Activated CD4-positive, alpha-beta T cell treated with anti-CD3 and anti-CD28 coated beads, Interleukin-2, amount 10 ng/mL, durations not matched to agents 24 days and 14 days (primary cell): ENCODE results near the gene MBP. TPM values are rescaled to one million over a fixed set of nuclear protein-coding genes. Genes with fewer than 3 reads are reported as not detected.

Experiments
- DNase-seq: peaks from one replicate; pipeline ENCODE4 v3.0.0; 2022
- H3K27ac Mint-ChIP-seq: one replicate; pipeline ENCODE4 v1.8.0; 2022; ENCODE audit warnings: mild to moderate bottlenecking, mixed read lengths
- H3K27me3 Mint-ChIP-seq: one replicate; pipeline ENCODE4 v1.8.0; 2022; ENCODE audit warnings: mixed read lengths
- H3K36me3 Mint-ChIP-seq: one replicate; pipeline ENCODE4 v1.8.0; 2022; ENCODE audit warnings: low read depth, mild to moderate bottlenecking, mixed read lengths
- H3K4me1 Mint-ChIP-seq: one replicate; pipeline ENCODE4 v1.8.0; 2021; ENCODE audit warnings: mixed read lengths
- H3K4me3 Mint-ChIP-seq: one replicate; pipeline ENCODE4 v1.8.0; 2022; ENCODE audit warnings: mild to moderate bottlenecking, moderate library complexity, mixed read lengths
- H3K9me3 Mint-ChIP-seq: one replicate; pipeline ENCODE4 v1.8.0; 2021; ENCODE audit warnings: mixed read lengths
- intact Hi-C: fragments of 100-400 bp; cut with micrococcal nuclease; formaldehyde crosslinking; loops from one replicate; pipeline ENCODE4 v1.15.1; 2023
- total RNA-seq: library from RNA; stranded (reverse); gene quantifications from 2 replicates; pipeline ENCODE4 v1.2.3, GENCODE V29; 2022

MBP gene
- total RNA-seq, 1 donor from 2014 or later, result 63.1 TPM

- peak overlapping the region; percentile 83 for H3K4me3 Mint-ChIP-seq
- H3K9me3 Mint-ChIP-seq, result peaks cover 5% of the 10 kb centered on the region
- intact Hi-C loops, result loop anchor here (1.0 kb wide), 5 partner anchors 23 to 108 kb away; no protein-coding TSS in a partner anchor
- H3K27ac Mint-ChIP-seq, result peak overlapping the region; percentile 97
- H3K4me1 Mint-ChIP-seq, result peaks cover 88% of the 10 kb centered on the region
- peaks cover 65% of the 10 kb centered on the region for H3K36me3 Mint-ChIP-seq
- DNase-seq, result peak; percentile 82
- H3K27me3 Mint-ChIP-seq, result no peaks in the 10 kb centered on the region
Measured at GRCh38 chr18:77101410-77102258, 30.9 kb downstream of the MBP start.

GRCh38 chr18:77100751-77101355 lies 31.7 kb downstream of the MBP start:
- peaks cover 88% of the 10 kb centered on the region for H3K4me1 Mint-ChIP-seq
- no peaks in the 10 kb centered on the region for H3K27me3 Mint-ChIP-seq
- H3K4me3 Mint-ChIP-seq, result peak overlapping the region; percentile 83
- peaks cover 4% of the 10 kb centered on the region for H3K9me3 Mint-ChIP-seq
- intact Hi-C loops, result no loop called here
- H3K36me3 Mint-ChIP-seq, result peaks cover 66% of the 10 kb centered on the region
- H3K27ac Mint-ChIP-seq, result peak overlapping the region; percentile 97
- peak; percentile 73 for DNase-seq

- H3K27me3 Mint-ChIP-seq, result no peaks in the 10 kb centered on the region
- H3K4me1 Mint-ChIP-seq, result peaks cover 89% of the 10 kb centered on the region
- peaks cover 65% of the 10 kb centered on the region for H3K36me3 Mint-ChIP-seq
- H3K4me3 Mint-ChIP-seq, result peak overlapping the region; percentile 80
- peak overlapping the region; percentile 97 for H3K27ac Mint-ChIP-seq
- no peaks in the 10 kb centered on the region for H3K9me3 Mint-ChIP-seq
- DNase-seq, result peak; percentile 76
- intact Hi-C loops, result no loop called here
Measured at GRCh38 chr18:77099485-77100370, 32.9 kb downstream of the MBP start.

GRCh38 chr18:77098538-77099174 lies 33.9 kb downstream of the MBP start:
- peaks cover 84% of the 10 kb centered on the region for H3K4me1 Mint-ChIP-seq
- H3K4me3 Mint-ChIP-seq, result peak overlapping the region; percentile 80
- intact Hi-C loops, result no loop called here
- no peak for DNase-seq
- H3K9me3 Mint-ChIP-seq, result no peaks in the 10 kb centered on the region
- H3K27ac Mint-ChIP-seq, result peak overlapping the region; percentile 97
- no peaks in the 10 kb centered on the region for H3K27me3 Mint-ChIP-seq
- peaks cover 62% of the 10 kb centered on the region for H3K36me3 Mint-ChIP-seq

- DNase-seq, result no peak
- H3K4me1 Mint-ChIP-seq, result peaks cover 80% of the 10 kb centered on the region
- no peaks in the 10 kb centered on the region for H3K9me3 Mint-ChIP-seq
- no peak overlapping the region for H3K4me3 Mint-ChIP-seq
- peaks cover 59% of the 10 kb centered on the region for H3K36me3 Mint-ChIP-seq
- H3K27ac Mint-ChIP-seq, result peak overlapping the region; percentile 70
- intact Hi-C loops, result no loop called here
- no peaks in the 10 kb centered on the region for H3K27me3 Mint-ChIP-seq
Measured at GRCh38 chr18:77098029-77098428, 34.6 kb downstream of the MBP start.

- no peaks in the 10 kb centered on the region for H3K27me3 Mint-ChIP-seq
- H3K9me3 Mint-ChIP-seq, result no peaks in the 10 kb centered on the region
- peaks cover 63% of the 10 kb centered on the region for H3K36me3 Mint-ChIP-seq
- no peak overlapping the region for H3K4me3 Mint-ChIP-seq
- intact Hi-C loops, result no loop called here
- H3K27ac Mint-ChIP-seq, result peak overlapping the region; percentile 78
- DNase-seq, result no peak
- peaks cover 80% of the 10 kb centered on the region for H3K4me1 Mint-ChIP-seq
Measured at GRCh38 chr18:77096936-77097886, 35.4 kb downstream of the MBP start.

- H3K4me3 Mint-ChIP-seq, result peak overlapping the region; percentile 30
Measured at GRCh38 chr18:77095391-77096371, 36.9 kb downstream of the MBP start.

GRCh38 chr18:77093586-77093985 lies 39.0 kb downstream of the MBP start:
- Mint-ChIP-seq H3K27ac (peak overlapping the region; percentile 57), H3K4me1 (peaks cover 56% of the 10 kb centered on the region)

More at GRCh38 chr18:77095391-77096371, 36.9 kb downstream of the MBP start:
- H3K27me3 Mint-ChIP-seq, result no peaks in the 10 kb centered on the region
- no peak for DNase-seq
- H3K9me3 Mint-ChIP-seq, result no peaks in the 10 kb centered on the region
- peak overlapping the region; percentile 79 for H3K27ac Mint-ChIP-seq
- peaks cover 70% of the 10 kb centered on the region for H3K4me1 Mint-ChIP-seq
- intact Hi-C loops, result no loop called here
- peaks cover 68% of the 10 kb centered on the region for H3K36me3 Mint-ChIP-seq

GRCh38 chr18:77093067-77093430 lies 39.5 kb downstream of the MBP start:
- Mint-ChIP-seq H3K4me1 (peaks cover 51% of the 10 kb centered on the region), H3K9me3 (no peaks in the 10 kb centered on the region), H3K27me3 (no peaks in the 10 kb centered on the region), H3K27ac (no peak overlapping the region), H3K36me3 (peaks cover 62% of the 10 kb centered on the region), H3K4me3 (no peak overlapping the region)
- intact Hi-C loops, result no loop called here
- no peak for DNase-seq

More at GRCh38 chr18:77093586-77093985, 39.0 kb downstream of the MBP start:
- Mint-ChIP-seq H3K27me3 (no peaks in the 10 kb centered on the region), H3K9me3 (no peaks in the 10 kb centered on the region), H3K4me3 (no peak overlapping the region), H3K36me3 (peaks cover 66% of the 10 kb centered on the region)
- no peak for DNase-seq
- intact Hi-C loops, result no loop called here

GRCh38 chr18:77092104-77093066 lies 40.2 kb downstream of the MBP start:
- peak overlapping the region; percentile 80 for H3K27ac Mint-ChIP-seq
- no peaks in the 10 kb centered on the region for H3K27me3 Mint-ChIP-seq
- H3K4me3 Mint-ChIP-seq, result no peak overlapping the region
- no peak for DNase-seq
- no peaks in the 10 kb centered on the region for H3K9me3 Mint-ChIP-seq
- peaks cover 45% of the 10 kb centered on the region for H3K4me1 Mint-ChIP-seq
- intact Hi-C loops, result no loop called here
- H3K36me3 Mint-ChIP-seq, result peaks cover 58% of the 10 kb centered on the region

GRCh38 chr18:77091366-77091765 lies 41.2 kb downstream of the MBP start:
- H3K27ac Mint-ChIP-seq, result no peak overlapping the region
- no peaks in the 10 kb centered on the region for H3K9me3 Mint-ChIP-seq
- H3K4me1 Mint-ChIP-seq, result peaks cover 40% of the 10 kb centered on the region
- intact Hi-C loops, result no loop called here
- DNase-seq, result no peak
- H3K27me3 Mint-ChIP-seq, result no peaks in the 10 kb centered on the region
- no peak overlapping the region for H3K4me3 Mint-ChIP-seq
- peaks cover 60% of the 10 kb centered on the region for H3K36me3 Mint-ChIP-seq
